Fibroblast of villous mesenchyme (primary cell): ENCODE data around the gene RPS6KA2. TPM values are rescaled to one million over a fixed set of nuclear protein-coding genes. Genes with fewer than 3 reads are reported as not detected.

Experiments
- DNase-seq: peaks from one replicate; pipeline ENCODE4 v3.0.0-alpha.2; 2010; ENCODE audit warnings: low read depth
- H3K4me3 ChIP-seq: 2 replicates; pipeline ENCODE4 v1.5.1; 2011; ENCODE audit warnings: low read depth, mild to moderate bottlenecking, low read length
- total RNA-seq: library from RNA; depleted of rRNA; stranded (reverse); fragments of >200 nt; gene quantifications from 2 replicates; pipeline ENCODE4 v1.2.3, GENCODE V29; 2012
- TF ChIP-seq, protein P1 (sequence below): IDR thresholded peaks from 2 replicates; pipeline ENCODE4 v1.5.1; 2012; ENCODE audit warnings: low read depth, mild to moderate bottlenecking, low read length; ENCODE audit not compliant: insufficient read depth

The RPS6KA2 gene
- total RNA-seq, 1 donor, result 15.5 TPM

DNA sequence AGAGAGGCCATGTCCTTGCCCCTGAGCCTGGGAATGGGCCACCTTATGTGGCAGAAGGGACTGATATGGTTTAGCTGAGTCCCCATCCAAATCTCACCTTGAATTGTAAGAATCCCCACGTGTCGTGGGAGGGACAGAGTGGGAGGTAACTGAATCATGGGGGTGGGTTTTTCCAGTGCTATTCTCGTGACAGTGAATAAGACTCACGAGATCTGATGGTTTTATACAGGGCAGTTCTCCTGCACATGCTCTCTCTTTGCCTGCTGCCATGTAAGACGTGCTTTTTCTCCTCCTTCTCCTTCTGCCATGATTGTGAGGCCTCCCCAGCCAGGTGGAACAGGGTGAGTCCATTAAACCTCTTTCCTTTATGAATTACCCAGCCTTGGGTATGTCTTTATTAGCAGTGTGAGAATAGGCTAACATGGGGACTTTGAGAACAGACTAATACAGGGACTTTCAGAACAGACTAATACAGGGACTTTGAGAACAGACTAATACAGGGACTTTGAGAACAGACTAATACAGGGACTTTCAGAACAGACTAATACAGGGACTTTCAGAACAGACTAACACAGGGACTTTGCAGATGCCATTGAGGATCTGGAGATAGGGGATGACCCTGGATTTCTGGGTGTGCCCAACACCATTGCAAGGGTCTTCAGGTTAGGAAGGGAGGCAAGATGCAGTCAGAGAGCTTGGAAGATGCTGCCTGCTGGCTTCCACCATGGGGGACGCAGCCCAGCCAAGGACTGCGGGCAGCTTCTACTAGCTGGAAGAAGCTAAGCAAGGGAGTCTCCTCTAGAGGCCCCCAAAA is 127.5 kb downstream of the RPS6KA2 start:
- no peak for DNase-seq
- TF ChIP-seq, protein P1, sequence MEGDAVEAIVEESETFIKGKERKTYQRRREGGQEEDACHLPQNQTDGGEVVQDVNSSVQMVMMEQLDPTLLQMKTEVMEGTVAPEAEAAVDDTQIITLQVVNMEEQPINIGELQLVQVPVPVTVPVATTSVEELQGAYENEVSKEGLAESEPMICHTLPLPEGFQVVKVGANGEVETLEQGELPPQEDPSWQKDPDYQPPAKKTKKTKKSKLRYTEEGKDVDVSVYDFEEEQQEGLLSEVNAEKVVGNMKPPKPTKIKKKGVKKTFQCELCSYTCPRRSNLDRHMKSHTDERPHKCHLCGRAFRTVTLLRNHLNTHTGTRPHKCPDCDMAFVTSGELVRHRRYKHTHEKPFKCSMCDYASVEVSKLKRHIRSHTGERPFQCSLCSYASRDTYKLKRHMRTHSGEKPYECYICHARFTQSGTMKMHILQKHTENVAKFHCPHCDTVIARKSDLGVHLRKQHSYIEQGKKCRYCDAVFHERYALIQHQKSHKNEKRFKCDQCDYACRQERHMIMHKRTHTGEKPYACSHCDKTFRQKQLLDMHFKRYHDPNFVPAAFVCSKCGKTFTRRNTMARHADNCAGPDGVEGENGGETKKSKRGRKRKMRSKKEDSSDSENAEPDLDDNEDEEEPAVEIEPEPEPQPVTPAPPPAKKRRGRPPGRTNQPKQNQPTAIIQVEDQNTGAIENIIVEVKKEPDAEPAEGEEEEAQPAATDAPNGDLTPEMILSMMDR, result no peak
- H3K4me3 ChIP-seq, result no peak overlapping the region

DNA sequence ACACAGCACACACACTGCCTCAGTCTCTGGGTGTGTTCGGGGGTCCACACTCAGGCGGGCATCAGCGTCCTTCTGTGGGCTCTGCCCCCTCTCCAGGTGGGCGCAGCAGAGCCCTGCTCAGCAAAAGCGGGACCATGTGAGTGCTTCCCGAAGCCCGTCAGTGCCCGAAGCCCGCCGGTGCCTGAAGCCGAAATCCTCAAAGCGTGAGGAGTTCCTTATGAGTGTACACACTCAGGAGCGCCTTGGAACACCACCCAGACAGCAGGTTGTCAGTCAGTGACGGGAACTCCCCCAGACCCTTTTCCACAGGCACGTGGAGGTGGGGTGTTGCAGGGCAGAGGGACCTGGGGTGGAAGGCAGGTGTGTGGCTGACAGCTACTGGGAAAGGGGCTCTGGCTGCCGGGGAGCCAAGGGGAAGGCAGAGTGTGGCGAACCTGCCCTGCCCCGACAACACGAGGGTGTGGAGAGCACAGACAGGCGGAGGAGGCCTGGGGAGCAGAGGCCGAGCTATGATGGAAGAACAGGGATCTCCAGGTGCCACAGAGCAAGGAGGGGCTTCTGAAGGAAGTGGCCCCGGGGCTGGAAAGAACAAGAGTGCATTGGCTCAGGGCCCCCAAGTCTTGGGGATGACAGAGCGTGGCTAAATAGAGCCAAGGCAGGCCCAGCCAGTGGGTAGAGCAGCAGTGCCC is 128.2 kb downstream of the RPS6KA2 start:
- H3K4me3 ChIP-seq, result no peak overlapping the region
- TF ChIP-seq, protein P1, result no peak
- no peak for DNase-seq

DNA sequence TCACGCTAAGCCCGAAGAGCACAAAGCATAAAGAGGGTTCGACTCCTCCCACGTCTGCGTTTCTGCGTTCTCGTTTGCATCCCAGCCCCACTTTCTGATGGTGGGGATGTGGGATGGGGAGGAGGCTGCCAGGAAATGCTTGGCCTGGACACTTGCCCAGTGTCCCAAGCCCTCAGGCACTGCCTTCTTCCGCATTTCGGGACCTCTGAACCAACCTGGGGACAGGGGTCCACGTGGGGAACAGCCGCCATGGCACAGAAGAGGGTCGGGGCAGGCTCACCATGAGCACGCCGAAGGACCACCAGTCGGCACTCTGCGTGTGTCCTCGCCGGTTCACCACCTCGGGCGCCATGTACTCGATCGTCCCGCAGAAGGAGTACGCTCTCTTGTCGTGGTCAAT is 128.8 kb downstream of the RPS6KA2 start:
- no peak for DNase-seq
- TF ChIP-seq, protein P1, result no peak
- H3K4me3 ChIP-seq, result no peak overlapping the region

DNA sequence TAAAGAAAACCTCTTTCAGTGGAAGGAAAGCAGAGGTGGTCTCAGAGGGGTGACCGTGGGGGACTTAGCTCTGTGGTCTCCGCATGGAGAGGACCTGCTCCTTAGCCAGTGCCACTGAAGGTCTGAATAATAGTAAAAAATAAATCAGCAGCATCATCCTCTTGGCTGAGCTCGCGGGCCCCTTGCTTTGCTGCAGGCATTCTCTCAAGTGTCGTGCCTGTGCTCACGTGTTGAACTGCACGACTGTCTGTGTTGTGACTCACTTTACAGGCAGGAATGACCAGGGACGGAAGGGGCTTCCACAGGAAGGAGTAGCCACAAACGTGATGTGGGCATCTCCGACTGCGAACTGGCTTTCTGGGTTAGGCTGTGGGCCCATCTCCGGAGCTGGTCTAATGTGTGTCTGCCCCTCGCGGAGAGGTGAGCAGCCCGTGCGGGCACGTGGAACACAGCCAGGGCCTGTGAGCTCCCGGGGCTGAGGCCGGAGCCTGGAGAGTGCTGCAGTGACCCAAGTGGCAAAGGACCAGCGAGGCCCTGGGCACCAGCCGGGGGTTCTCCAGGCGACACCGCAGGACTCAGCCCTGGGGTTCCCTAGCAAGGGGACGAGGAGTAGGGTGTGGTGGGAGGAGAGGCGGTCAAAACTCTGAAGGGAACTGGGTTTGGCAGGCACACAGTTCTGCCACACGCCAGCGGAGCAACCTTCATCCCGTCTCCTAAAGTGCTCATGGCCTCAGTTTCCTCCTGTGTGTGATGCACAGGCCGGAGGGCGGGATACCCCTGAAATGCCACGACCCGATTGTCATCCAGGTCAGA is 129.8 kb downstream of the RPS6KA2 start:
- TF ChIP-seq, protein P1, result no peak
- no peak overlapping the region for H3K4me3 ChIP-seq
- DNase-seq, result no peak

DNA sequence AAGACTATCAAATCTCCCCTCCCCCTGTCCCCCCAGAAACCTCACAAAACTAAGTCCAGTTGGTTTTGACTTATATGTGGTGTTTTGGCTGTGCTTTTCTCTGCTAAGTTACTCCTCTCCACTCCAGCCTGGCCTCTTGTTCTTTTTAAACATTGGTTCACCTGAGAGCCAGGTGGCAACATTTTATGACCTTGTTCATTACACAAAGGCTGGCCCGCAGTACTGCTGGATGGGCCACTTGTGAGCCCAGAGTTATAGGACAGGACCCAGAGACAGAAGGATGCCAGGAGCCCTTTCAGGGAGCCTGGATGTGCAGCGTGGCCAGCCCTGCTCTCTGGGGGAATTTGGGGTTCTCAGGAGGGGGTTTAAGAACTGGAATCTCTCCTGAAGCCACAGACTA is 130.6 kb downstream of the RPS6KA2 start:
- no peak for DNase-seq
- no peak overlapping the region for H3K4me3 ChIP-seq
- TF ChIP-seq, protein P1, result no peak

DNA sequence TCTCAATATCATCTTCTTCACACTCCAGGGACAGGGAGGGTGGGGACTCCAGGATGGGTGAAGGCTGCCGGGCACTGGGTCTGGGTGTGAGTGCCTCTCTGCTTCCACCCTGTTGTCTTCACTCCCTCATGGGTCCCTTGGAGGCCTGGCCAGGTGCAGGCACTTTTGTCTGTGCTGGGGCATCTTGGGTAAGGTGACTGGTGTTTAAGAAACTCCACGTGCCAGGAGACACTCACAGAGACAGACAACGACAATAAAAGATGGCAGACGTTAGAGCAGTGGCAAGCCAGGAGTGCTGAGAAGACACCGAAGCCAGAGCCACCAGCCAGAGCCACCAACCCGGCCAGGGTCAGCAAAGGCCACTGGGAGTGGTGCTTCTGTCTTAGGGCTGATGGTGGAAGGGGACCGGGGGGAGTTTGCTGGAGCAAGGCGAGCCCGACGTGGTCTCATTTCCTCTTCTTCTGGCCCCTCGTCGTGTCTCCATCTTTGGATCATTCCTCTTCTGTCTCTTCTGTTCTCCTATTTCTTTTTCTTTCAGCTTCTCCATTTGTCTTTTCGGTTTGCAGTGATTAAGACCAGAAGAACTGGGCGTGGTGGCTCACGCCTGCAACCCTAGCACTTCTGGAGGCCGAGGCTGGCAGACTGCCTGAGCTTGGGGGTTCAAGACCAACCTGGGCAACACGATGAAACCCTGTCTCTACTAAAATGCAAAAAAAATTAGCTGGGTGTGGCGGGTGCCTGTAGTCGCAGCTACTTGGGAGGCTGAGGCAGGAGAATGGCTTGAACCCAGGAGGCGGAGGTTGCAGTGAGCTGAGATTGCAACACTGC is 131.3 kb downstream of the RPS6KA2 start:
- no peak for DNase-seq
- TF ChIP-seq, protein P1, result no peak
- H3K4me3 ChIP-seq, result no peak overlapping the region
